Neuronal stem cell (in vitro differentiated cells): ENCODE data around the gene CHL1.
A peak's percentile ranks its signal among the peaks of the same experiment; 100 is the strongest.
"Not testable (repeated sequence)": the region's sequence is repeated elsewhere in the genome, so short reads cannot be mapped to it uniquely, and the experiment has no call there.

Source experiments
- DNase-seq: peaks from one replicate; pipeline ENCODE4 v3.0.0-alpha.2; 2013; ENCODE audit warnings: low spot score
- H2AFZ ChIP-seq: one replicate; pipeline ENCODE4 v1.6.1; 2013; ENCODE audit warnings: mild to moderate bottlenecking, low read length, inconsistent platforms
- H2AK5ac ChIP-seq: 2 replicates; pipeline ENCODE4 v1.6.1; 2013; ENCODE audit warnings: low read depth, mild to moderate bottlenecking, inconsistent platforms, low read length, moderate library complexity, mixed read lengths
- H2BK120ac ChIP-seq: 2 replicates; pipeline ENCODE4 v1.6.1; 2013; ENCODE audit warnings: low read depth, mild to moderate bottlenecking, inconsistent platforms, low read length, moderate library complexity, mixed read lengths
- H2BK12ac ChIP-seq: one replicate; pipeline ENCODE4 v1.6.1; 2013; ENCODE audit warnings: low read length, inconsistent platforms
- H2BK15ac ChIP-seq: 2 replicates; pipeline ENCODE4 v1.6.1; 2013; ENCODE audit warnings: mild to moderate bottlenecking, low read length, inconsistent platforms, mixed read lengths
- H2BK5ac ChIP-seq: one replicate; pipeline ENCODE4 v1.6.1; 2013; ENCODE audit warnings: inconsistent platforms, mild to moderate bottlenecking, low read length, moderate library complexity
- H3K14ac ChIP-seq: one replicate; pipeline ENCODE4 v1.6.1; 2013; ENCODE audit warnings: low read length, inconsistent platforms
- H3K18ac ChIP-seq: 2 replicates; pipeline ENCODE4 v1.6.1; 2013; ENCODE audit warnings: low read length, inconsistent platforms
- H3K23ac ChIP-seq: 2 replicates; pipeline ENCODE4 v1.6.1; 2013; ENCODE audit warnings: low read depth, mild to moderate bottlenecking, mixed read lengths, low read length, inconsistent platforms; ENCODE audit not compliant: poor library complexity
- H3K27ac ChIP-seq: replicated peaks from 3 replicates; pipeline ENCODE4 v1.5.1; 2013; ENCODE audit warnings: low read length, inconsistent platforms
- H3K27me3 ChIP-seq, 3 experiments: 2 replicates each; pipeline ENCODE4 v1.6.1; 2013; ENCODE audit warnings: low read length in 3 of 3, mild to moderate bottlenecking in 2 of 3, inconsistent platforms in 1 of 3, low read depth in 1 of 3, mixed read lengths in 1 of 3, moderate library complexity in 1 of 3; ENCODE audit not compliant: control insufficient read depth in 3 of 3, insufficient read depth in 3 of 3
- H3K36me3 ChIP-seq, 2 donors: replicated peaks in 1 of 2; 2 replicates each; pipeline ENCODE4 v1.6.1; 2013; ENCODE audit warnings: low read length in 2 of 2; ENCODE audit not compliant: control insufficient read depth in 2 of 2, insufficient read depth in 2 of 2
- H3K4ac ChIP-seq: 2 replicates; pipeline ENCODE4 v1.6.1; 2013; ENCODE audit warnings: inconsistent platforms, mild to moderate bottlenecking, low read length, moderate library complexity
- H3K4me1 ChIP-seq, 2 donors: 1 replicate in 1 of 2; 2 replicates in 1 of 2; pipeline ENCODE4 v1.6.1; 2013; ENCODE audit warnings: low read length in 2 of 2, low read depth in 1 of 2; ENCODE audit not compliant: control insufficient read depth in 2 of 2, insufficient read depth in 1 of 2
- H3K4me2 ChIP-seq: one replicate; pipeline ENCODE4 v1.6.1; 2013; ENCODE audit warnings: mild to moderate bottlenecking, low read length, inconsistent platforms; ENCODE audit not compliant: insufficient read depth, poor library complexity, severe bottlenecking
- H3K4me3 ChIP-seq, 2 donors: 2 replicates each; pipeline ENCODE4 v1.5.1; 2013; ENCODE audit warnings: low read length in 2 of 2, mild to moderate bottlenecking in 2 of 2, inconsistent platforms in 1 of 2, moderate library complexity in 1 of 2
- H3K79me1 ChIP-seq: one replicate; pipeline ENCODE4 v1.6.1; 2013; ENCODE audit warnings: low read depth, mild to moderate bottlenecking, inconsistent platforms, low read length, moderate library complexity
- H3K9ac ChIP-seq: one replicate; pipeline ENCODE4 v1.6.1; 2013; ENCODE audit warnings: mild to moderate bottlenecking, low read depth, low read length, inconsistent platforms; ENCODE audit not compliant: poor library complexity
- H3K9me3 ChIP-seq, 2 donors: replicated peaks in 1 of 2; 2 replicates each; pipeline versions ENCODE3 to v1.6.1; 2013; ENCODE audit warnings: low read length in 2 of 2, mild to moderate bottlenecking in 2 of 2, inconsistent platforms in 1 of 2, low read depth in 1 of 2, mixed read lengths in 1 of 2, moderate library complexity in 1 of 2; ENCODE audit not compliant: control insufficient read depth in 2 of 2, insufficient read depth in 1 of 2
- H4K8ac ChIP-seq: one replicate; pipeline ENCODE4 v1.6.1; 2013; ENCODE audit warnings: low read depth, mild to moderate bottlenecking, inconsistent platforms, low read length, moderate library complexity
- H4K91ac ChIP-seq: one replicate; pipeline ENCODE4 v1.6.1; 2013; ENCODE audit warnings: low read length, low read depth, mild to moderate bottlenecking, inconsistent platforms; ENCODE audit not compliant: poor library complexity
- WGBS, 2 donors: extraction: QIAGEN DNeasy Blood & Tissue Kit; methylation state at CpG; one replicate each; pipeline ENCODE4 v1.1.7; 2013; ENCODE audit warnings: missing lambda C conversion rate in 2 of 2, mixed read lengths in 1 of 2; ENCODE audit not compliant: insufficient read length in 2 of 2, insufficient replicate concordance in 1 of 2; ENCODE audit errors: extremely low coverage in 2 of 2; 5-methylcytosine and 5-hydroxymethylcytosine counted together

Gene CHL1

DNA sequence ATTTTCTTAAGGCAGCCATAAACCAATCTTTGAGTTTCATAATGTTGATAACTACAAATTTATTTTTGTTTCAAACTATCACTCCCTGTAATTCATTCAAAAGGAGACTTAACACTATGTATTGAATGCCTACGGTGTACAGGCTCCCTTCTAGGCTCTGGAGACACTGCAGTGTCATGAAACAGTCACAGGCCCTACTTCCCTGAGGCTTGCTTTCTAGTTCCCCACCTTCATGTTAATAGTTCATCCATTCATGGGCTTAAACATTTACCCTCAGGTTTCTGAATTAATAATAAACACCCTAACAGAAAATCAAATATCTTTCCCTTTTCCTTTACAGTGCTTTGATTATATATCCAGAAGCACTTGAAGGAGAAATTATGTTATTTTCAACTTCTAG is 168.7 kb downstream of the CHL1 start:
- Histone ChIP-seq H2AFZ (no peak overlapping the region), H3K27me3 (no peaks in the 10 kb centered on the region), H3K9me3 (no peaks in the 10 kb centered on the region), H2BK5ac (no peak overlapping the region), H3K4me1 (no peaks in the 10 kb centered on the region), H3K23ac (no peak overlapping the region), H3K18ac (no peak overlapping the region), H3K4me3 (no peak overlapping the region), H2BK12ac (no peak overlapping the region), H3K9ac (no peak overlapping the region), H3K27ac (no peak overlapping the region), H2AK5ac (no peak overlapping the region), H3K4me2 (no peak overlapping the region), H2BK15ac (no peak overlapping the region), H2BK120ac (no peak overlapping the region), H4K91ac (no peak overlapping the region), H3K79me1 (no peaks in the 10 kb centered on the region), H3K14ac (no peak overlapping the region), H3K36me3 (no peaks in the 10 kb centered on the region), H3K4ac (no peak overlapping the region), H4K8ac (no peak overlapping the region)
- no peak for DNase-seq
- no CpG with 5 or more reads among the region's 1 CpG for WGBS, 2 donors

GRCh38 chr3:366253-366652 is 169.7 kb downstream of the CHL1 start:
- DNase-seq, H3K23ac ChIP-seq, H3K9me3 ChIP-seq, H3K18ac ChIP-seq, H3K4me3 ChIP-seq, H2AK5ac ChIP-seq, H2BK15ac ChIP-seq, H2AFZ ChIP-seq, H4K8ac ChIP-seq, H3K27ac ChIP-seq, H3K14ac ChIP-seq, H3K4me2 ChIP-seq, H3K36me3 ChIP-seq, H2BK12ac ChIP-seq, H3K9ac ChIP-seq, H2BK120ac ChIP-seq, H3K4ac ChIP-seq, H4K91ac ChIP-seq, H3K79me1 ChIP-seq, H3K27me3 ChIP-seq, H2BK5ac ChIP-seq, H3K4me1 ChIP-seq: not testable (repeated sequence)
- no CpG with 5 or more reads among the region's 7 CpGs for WGBS, 2 donors

- Histone ChIP-seq H2AFZ (no peak overlapping the region), H2BK120ac (peak overlapping the region; percentile 36), H3K18ac (no peak overlapping the region), H3K9me3 (no peaks in the 10 kb centered on the region), H3K9ac (no peak overlapping the region), H3K4me1 (peaks cover 0 to 4% of the 10 kb centered on the region in 2 donors), H2AK5ac (no peak overlapping the region), H3K79me1 (no peaks in the 10 kb centered on the region), H2BK15ac (no peak overlapping the region), H3K27ac (no peak overlapping the region), H3K27me3 (no peaks in the 10 kb centered on the region), H3K14ac (no peak overlapping the region), H2BK12ac (no peak overlapping the region), H2BK5ac (no peak overlapping the region), H3K4me3 (no peak overlapping the region), H4K91ac (no peak overlapping the region), H3K23ac (no peak overlapping the region), H4K8ac (no peak overlapping the region), H3K36me3 (no peaks in the 10 kb centered on the region), H3K4me2 (no peak overlapping the region), H3K4ac (no peak overlapping the region)
- no peak for DNase-seq
- WGBS, 2 donors = no CpG with 5 or more reads among the region's 6 CpGs
These were observed 176.7 kb downstream of the CHL1 start for GRCh38 chr3:373193-373779.

DNA sequence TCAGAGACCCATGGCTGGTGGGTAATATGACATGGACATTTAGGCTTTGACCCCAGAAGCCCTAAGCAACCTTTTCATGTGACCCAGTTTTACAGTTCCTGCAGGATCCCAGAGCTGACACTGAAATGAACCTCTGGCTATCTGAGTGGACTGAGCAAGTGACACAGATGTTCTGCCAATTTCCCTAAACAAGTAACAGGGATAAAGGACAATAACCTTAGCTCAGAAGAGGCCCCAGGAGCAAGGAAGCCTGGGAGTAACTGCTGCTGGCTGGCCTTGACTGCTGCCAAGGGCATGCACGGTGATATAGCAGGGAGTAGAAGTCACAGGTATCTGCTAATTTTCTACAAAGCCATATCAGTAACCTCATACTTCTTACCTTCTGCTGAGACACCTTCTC is 177.9 kb downstream of the CHL1 start:
- H3K23ac ChIP-seq = no peak overlapping the region
- no peaks in the 10 kb centered on the region for H3K79me1 ChIP-seq
- no peak overlapping the region for H2BK120ac ChIP-seq
- WGBS, 2 donors = no CpG with 5 or more reads among the region's 1 CpG
- no peak overlapping the region for H3K4me2 ChIP-seq
- no peak overlapping the region for H4K8ac ChIP-seq
- H3K36me3 ChIP-seq = no peaks in the 10 kb centered on the region
- H3K4me3 ChIP-seq = no peak overlapping the region
- no peak overlapping the region for H4K91ac ChIP-seq
- H3K27me3 ChIP-seq = no peaks in the 10 kb centered on the region
- no peak overlapping the region for H2BK12ac ChIP-seq
- no peak overlapping the region for H2AFZ ChIP-seq
- H3K9me3 ChIP-seq = no peaks in the 10 kb centered on the region
- H3K27ac ChIP-seq = no peak overlapping the region
- DNase-seq = no peak
- no peak overlapping the region for H2BK5ac ChIP-seq
- H3K14ac ChIP-seq = no peak overlapping the region
- H2BK15ac ChIP-seq = no peak overlapping the region
- no peak overlapping the region for H3K18ac ChIP-seq
- no peak overlapping the region for H3K9ac ChIP-seq
- H3K4ac ChIP-seq = no peak overlapping the region
- peaks cover 0 to 4% of the 10 kb centered on the region in 2 donors for H3K4me1 ChIP-seq
- no peak overlapping the region for H2AK5ac ChIP-seq
